Calu3 (cell line): ENCODE results near the gene SMURF1. TPM values are rescaled to one million over a fixed set of nuclear protein-coding genes. Genes with fewer than 3 reads are reported as not detected.
"Not testable (repeated sequence)": the region's sequence is repeated elsewhere in the genome, so short reads cannot be mapped to it uniquely, and the experiment has no call there.

Experiments used
- BruUV-seq: library from RNA; stranded (reverse); fragments of 400-500 nt; replicated peaks from 2 replicates; lab custom pipeline; 2021; lab: Mats Ljungman, UMichigan
- CTCF ChIA-PET: fragments of 300-600 bp; sonication (Branson Sonifier 250); formaldehyde crosslinking; loops from one replicate; lab custom pipeline; 2022; ENCODE audit warnings: antibody characterized with exemption; lab: Charles Lee
- DNase-seq: peaks from one replicate; pipeline ENCODE4 v3.0.0; 2022
- H3K27ac Mint-ChIP-seq: one replicate; pipeline ENCODE4 v1.8.0; 2022; ENCODE audit warnings: mixed read lengths; ENCODE audit not compliant: unreplicated experiment
- H3K27me3 Mint-ChIP-seq: one replicate; pipeline ENCODE4 v1.8.0; 2022; ENCODE audit warnings: mixed read lengths; ENCODE audit not compliant: unreplicated experiment
- H3K36me3 Mint-ChIP-seq: one replicate; pipeline ENCODE4 v1.8.0; 2022; ENCODE audit warnings: mild to moderate bottlenecking, moderate library complexity, mixed read lengths; ENCODE audit not compliant: insufficient read depth, unreplicated experiment
- H3K4me1 Mint-ChIP-seq: one replicate; pipeline ENCODE4 v1.8.0; 2022; ENCODE audit warnings: mild to moderate bottlenecking, low read depth, mixed read lengths; ENCODE audit not compliant: unreplicated experiment
- H3K4me3 Mint-ChIP-seq: one replicate; pipeline ENCODE4 v1.8.0; 2022; ENCODE audit warnings: mild to moderate bottlenecking, low read depth, moderate library complexity, mixed read lengths; ENCODE audit not compliant: unreplicated experiment
- H3K9me3 Mint-ChIP-seq: one replicate; pipeline ENCODE4 v1.8.0; 2022; ENCODE audit warnings: low read depth, mixed read lengths; ENCODE audit not compliant: unreplicated experiment
- intact Hi-C: fragments of 100-400 bp; cut with micrococcal nuclease; formaldehyde crosslinking; loops from one replicate; pipeline ENCODE4 v1.10.0; 2022; ENCODE audit not compliant: unreplicated experiment
- total RNA-seq: library from RNA; stranded (reverse); gene quantifications from 2 replicates; pipeline ENCODE4 v1.2.3, GENCODE V29; 2022
- TF ChIP-seq, protein P1 (sequence below): fragments of 200-600 bp; IDR thresholded peaks from one replicate; pipeline ENCODE4 v1.8.0; 2022; ENCODE audit warnings: antibody characterized with exemption; ENCODE audit not compliant: unreplicated experiment

Gene SMURF1
- total RNA-seq, 1 experiment from 2014 or later: 29.7 TPM

DNA sequence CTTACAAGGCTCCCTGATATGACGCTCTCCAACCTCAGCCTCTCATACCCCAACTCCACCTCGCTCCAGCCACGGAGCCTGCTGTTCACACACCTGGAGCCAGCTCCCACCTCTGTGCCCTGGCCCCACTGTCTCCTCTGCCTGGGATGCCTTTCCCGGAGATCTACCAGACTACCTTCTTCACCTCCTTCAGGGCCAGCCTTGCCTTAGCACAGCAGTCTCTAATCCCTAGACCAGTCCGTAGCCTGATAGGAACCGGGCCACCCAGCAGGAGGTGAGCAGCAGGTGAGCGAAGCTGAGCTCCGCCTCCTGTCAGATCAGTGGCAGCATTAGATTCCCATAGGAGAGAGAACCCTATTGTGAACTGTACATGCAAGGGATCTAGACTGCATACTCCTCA lies 23.2 kb upstream of the SMURF1 start:
- H3K4me3 Mint-ChIP-seq: no peak overlapping the region
- intact Hi-C loops: no loop called here
- H3K36me3 Mint-ChIP-seq: peaks cover 5% of the 10 kb centered on the region
- BruUV-seq: no TSS peak
- TF ChIP-seq, protein P1, sequence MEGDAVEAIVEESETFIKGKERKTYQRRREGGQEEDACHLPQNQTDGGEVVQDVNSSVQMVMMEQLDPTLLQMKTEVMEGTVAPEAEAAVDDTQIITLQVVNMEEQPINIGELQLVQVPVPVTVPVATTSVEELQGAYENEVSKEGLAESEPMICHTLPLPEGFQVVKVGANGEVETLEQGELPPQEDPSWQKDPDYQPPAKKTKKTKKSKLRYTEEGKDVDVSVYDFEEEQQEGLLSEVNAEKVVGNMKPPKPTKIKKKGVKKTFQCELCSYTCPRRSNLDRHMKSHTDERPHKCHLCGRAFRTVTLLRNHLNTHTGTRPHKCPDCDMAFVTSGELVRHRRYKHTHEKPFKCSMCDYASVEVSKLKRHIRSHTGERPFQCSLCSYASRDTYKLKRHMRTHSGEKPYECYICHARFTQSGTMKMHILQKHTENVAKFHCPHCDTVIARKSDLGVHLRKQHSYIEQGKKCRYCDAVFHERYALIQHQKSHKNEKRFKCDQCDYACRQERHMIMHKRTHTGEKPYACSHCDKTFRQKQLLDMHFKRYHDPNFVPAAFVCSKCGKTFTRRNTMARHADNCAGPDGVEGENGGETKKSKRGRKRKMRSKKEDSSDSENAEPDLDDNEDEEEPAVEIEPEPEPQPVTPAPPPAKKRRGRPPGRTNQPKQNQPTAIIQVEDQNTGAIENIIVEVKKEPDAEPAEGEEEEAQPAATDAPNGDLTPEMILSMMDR: no peak
- H3K27ac Mint-ChIP-seq: no peak overlapping the region
- CTCF ChIA-PET: interaction anchor here (0.6 to 0.7 kb wide), 2 partner anchors 56 to 160 kb away, joined by 3 to 5 read pairs; no protein-coding TSS in a partner anchor
- no peaks in the 10 kb centered on the region for H3K27me3 Mint-ChIP-seq
- no peak for DNase-seq
- no peaks in the 10 kb centered on the region for H3K4me1 Mint-ChIP-seq
- H3K9me3 Mint-ChIP-seq: no peaks in the 10 kb centered on the region

DNA sequence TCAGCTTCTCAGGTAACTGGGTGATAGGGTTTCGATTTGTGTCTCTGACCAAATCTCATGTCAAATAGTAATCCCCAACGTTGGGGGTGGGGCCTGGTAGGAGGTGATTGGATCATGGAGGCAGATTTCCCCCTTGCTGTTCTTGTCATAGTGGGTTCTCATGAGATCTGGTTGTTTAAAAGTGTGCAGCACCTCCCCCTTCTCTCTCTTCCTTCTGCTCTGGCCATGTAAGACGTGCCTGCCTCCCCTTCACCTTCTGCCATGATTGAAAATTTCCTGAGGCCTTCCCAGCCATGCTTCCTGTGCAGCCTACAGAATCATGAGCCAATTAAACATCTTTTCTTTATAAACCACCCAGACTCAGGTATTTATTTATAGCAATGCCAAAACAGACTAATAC lies 21.9 kb upstream of the SMURF1 start:
- TF ChIP-seq, protein P1: no peak
- Mint-ChIP-seq H3K27ac (no peak overlapping the region), H3K36me3 (peaks cover 7% of the 10 kb centered on the region), H3K27me3 (no peaks in the 10 kb centered on the region), H3K9me3 (no peaks in the 10 kb centered on the region), H3K4me1 (no peaks in the 10 kb centered on the region), H3K4me3 (no peak overlapping the region)
- BruUV-seq: no TSS peak
- intact Hi-C loops: no loop called here
- CTCF ChIA-PET: no interaction called here
- DNase-seq: no peak

DNA sequence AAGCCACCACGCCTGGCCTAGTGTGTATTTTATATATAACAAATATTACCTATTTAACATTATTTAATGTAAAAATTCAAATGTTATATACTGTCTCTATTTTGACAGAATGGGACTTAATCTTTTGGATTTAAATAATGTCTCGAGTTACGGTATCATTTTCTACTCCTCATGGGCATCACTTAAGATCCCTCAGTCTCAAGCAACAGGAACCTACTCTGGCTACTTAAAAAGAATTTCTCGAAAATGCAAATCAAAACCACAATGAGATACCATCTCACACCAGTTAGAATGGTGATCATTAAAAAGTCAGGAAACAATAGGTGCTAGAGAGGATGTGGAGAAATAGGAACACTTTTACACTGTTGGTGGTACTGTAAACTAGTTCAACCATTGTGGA lies 19.8 kb upstream of the SMURF1 start:
- CTCF ChIA-PET, DNase-seq, H3K4me1 Mint-ChIP-seq, H3K27me3 Mint-ChIP-seq, BruUV-seq, H3K36me3 Mint-ChIP-seq, H3K4me3 Mint-ChIP-seq, H3K27ac Mint-ChIP-seq, H3K9me3 Mint-ChIP-seq: not testable (repeated sequence)
- intact Hi-C loops: loop anchor here (2.0 kb wide), 1 partner anchor 55 kb away; no protein-coding TSS in a partner anchor

DNA sequence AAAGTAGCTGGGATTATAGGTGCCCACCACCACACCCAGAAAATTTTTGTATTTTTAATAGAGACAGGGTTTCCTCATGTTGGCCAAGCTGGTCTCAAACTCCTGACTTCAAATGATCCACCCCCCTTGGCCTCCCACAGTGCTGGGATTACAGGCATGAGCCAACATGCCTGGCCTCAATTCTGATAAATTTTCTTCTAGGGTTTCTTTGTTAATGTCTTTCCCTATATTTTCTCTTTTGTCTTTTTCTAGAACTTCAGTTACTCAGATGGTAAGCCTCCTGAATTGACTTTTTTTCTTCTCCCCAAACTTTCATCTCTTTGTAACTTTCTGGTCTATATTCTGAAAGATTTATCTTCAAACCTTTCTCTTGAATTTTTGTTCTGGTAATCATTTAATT lies 12.7 kb upstream of the SMURF1 start:
- intact Hi-C loops: no loop called here
- Mint-ChIP-seq H3K9me3 (no peaks in the 10 kb centered on the region), H3K27ac (no peak overlapping the region), H3K27me3 (no peaks in the 10 kb centered on the region), H3K36me3 (no peaks in the 10 kb centered on the region), H3K4me1 (peaks cover 9% of the 10 kb centered on the region), H3K4me3 (no peak overlapping the region)
- TF ChIP-seq, protein P1: no peak
- CTCF ChIA-PET: no interaction called here
- no TSS peak for BruUV-seq
- no peak for DNase-seq

DNA sequence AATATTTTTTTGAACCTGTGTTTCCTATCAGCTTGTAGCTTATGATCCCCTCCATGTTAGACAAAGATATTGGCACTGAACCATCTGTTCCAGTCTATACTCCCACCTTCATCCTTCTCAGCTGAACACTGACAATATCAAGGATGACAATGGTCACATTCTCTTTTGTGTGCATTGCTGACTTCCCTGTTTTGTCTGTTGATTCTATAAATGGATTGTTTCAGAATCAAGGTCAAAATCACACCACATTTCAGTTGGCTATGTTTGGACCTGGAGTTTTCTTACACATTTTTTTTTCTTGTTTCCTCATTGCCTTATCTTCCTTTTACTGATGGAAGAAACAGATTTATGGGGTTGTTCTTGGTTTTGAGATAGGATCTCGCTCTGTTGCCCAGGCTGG lies 11.3 kb upstream of the SMURF1 start:
- CTCF ChIA-PET: no interaction called here
- H3K9me3 Mint-ChIP-seq: no peaks in the 10 kb centered on the region
- no peak overlapping the region for H3K4me3 Mint-ChIP-seq
- BruUV-seq: no TSS peak
- TF ChIP-seq, protein P1: no peak
- no peaks in the 10 kb centered on the region for H3K36me3 Mint-ChIP-seq
- H3K27ac Mint-ChIP-seq: peak overlapping the region; percentile 47
- no peak for DNase-seq
- peaks cover 9% of the 10 kb centered on the region for H3K4me1 Mint-ChIP-seq
- no peaks in the 10 kb centered on the region for H3K27me3 Mint-ChIP-seq
- intact Hi-C loops: no loop called here
